Hepatocyte (in vitro differentiated cells): ENCODE measurements around the gene FREM3. TPM values are rescaled to one million over a fixed set of nuclear protein-coding genes. Genes with fewer than 3 reads are reported as not detected.

Experiments used
- DNase-seq: peaks from one replicate; pipeline ENCODE4 v3.0.0-alpha.2; 2016; ENCODE audit warnings: low spot score
- H2AFZ ChIP-seq: fragments of 200-600 bp; sonication (generic); 2 replicates; pipeline ENCODE4 v1.6.0; 2016; ENCODE audit warnings: antibody characterized with exemption, mild to moderate bottlenecking
- H3K27ac ChIP-seq: fragments of 200-600 bp; sonication (generic); 2 replicates; pipeline ENCODE4 v1.5.1; 2016; ENCODE audit warnings: mild to moderate bottlenecking
- H3K27me3 ChIP-seq: fragments of 200-600 bp; sonication (generic); 2 replicates; pipeline ENCODE4 v1.6.1; 2016
- H3K36me3 ChIP-seq: fragments of 200-600 bp; sonication (generic); replicated peaks from 2 replicates; pipeline ENCODE4 v1.5.1; 2016; ENCODE audit warnings: low read depth; ENCODE audit not compliant: insufficient read depth
- H3K4me1 ChIP-seq: fragments of 200-600 bp; sonication (generic); 2 replicates; pipeline ENCODE4 v1.5.1; 2016; ENCODE audit warnings: mild to moderate bottlenecking, moderate library complexity; ENCODE audit not compliant: insufficient read depth
- H3K4me2 ChIP-seq: fragments of 200-600 bp; sonication (generic); 2 replicates; pipeline ENCODE4 v1.6.0; 2016
- H3K4me3 ChIP-seq: fragments of 200-600 bp; sonication (generic); 2 replicates; pipeline ENCODE4 v1.5.1; 2016; ENCODE audit warnings: mild to moderate bottlenecking
- H3K79me2 ChIP-seq: fragments of 200-600 bp; sonication (generic); 2 replicates; pipeline ENCODE4 v1.6.0; 2017; ENCODE audit warnings: mild to moderate bottlenecking
- H3K9me2 ChIP-seq: fragments of 200-600 bp; sonication (generic); replicated peaks from 2 replicates; pipeline ENCODE4 v1.6.0; 2017; ENCODE audit warnings: mild to moderate bottlenecking; ENCODE audit not compliant: insufficient read depth
- H3K9me3 ChIP-seq: fragments of 200-600 bp; sonication (generic); 2 replicates; pipeline ENCODE4 v1.5.1; 2016; ENCODE audit warnings: low read depth, mild to moderate bottlenecking
- H4K20me1 ChIP-seq: fragments of 200-600 bp; sonication (generic); 2 replicates; pipeline ENCODE4 v1.6.0; 2016; ENCODE audit warnings: mild to moderate bottlenecking; ENCODE audit not compliant: insufficient read depth, poor library complexity, severe bottlenecking
- CTCF ChIP-seq: fragments of 200-600 bp; sonication (generic); IDR thresholded peaks from 2 replicates; pipeline ENCODE4 v1.5.1; 2016; ENCODE audit warnings: antibody characterized with exemption, mild to moderate bottlenecking; ENCODE audit not compliant: poor library complexity
- EZH2 ChIP-seq: fragments of 200-600 bp; sonication (generic); IDR thresholded peaks from 2 replicates; pipeline ENCODE4 v1.6.1; 2016; ENCODE audit warnings: antibody characterized with exemption, mild to moderate bottlenecking, borderline replicate concordance
- EZH2phosphoT487 ChIP-seq: fragments of 200-600 bp; sonication (generic); IDR thresholded peaks from one replicate; pipeline ENCODE4 v1.6.1; 2018; ENCODE audit warnings: antibody characterized with exemption, mild to moderate bottlenecking, low read depth, moderate library complexity; ENCODE audit not compliant: unreplicated experiment, severe bottlenecking
- WGBS: methylation state at CpG from one replicate; pipeline ENCODE4 v1.1.6; 2016; ENCODE audit warnings: low lambda C conversion rate; ENCODE audit errors: missing lambda C conversion rate; 5-methylcytosine and 5-hydroxymethylcytosine counted together
- polyA plus RNA-seq: library from polyadenylated mRNA; unstranded; fragments of >200 nt; fragmentation: Nextera tagmentation; extraction: Ambion mirVana; gene quantifications from 2 replicates; pipeline ENCODE4 v1.2.1, GENCODE V29; 2016
- total RNA-seq: library from RNA; depleted of rRNA; stranded (reverse); fragments of >200 nt; gene quantifications from 2 replicates; pipeline ENCODE4 v1.2.3, GENCODE V29; 2014

The FREM3 gene
- total and polyA plus RNA-seq, 2 experiments from 2014 or later, result 0.23 TPM; not detected in 1

- no peaks in the 10 kb centered on the region for H4K20me1 ChIP-seq
- no peak overlapping the region for H3K4me3 ChIP-seq
- H3K27ac ChIP-seq, result no peak overlapping the region
- WGBS, result 94% methylated on average over 2 of the region's 2 CpGs
- TF ChIP-seq CTCF (no peak), EZH2phosphoT487 (no peak), EZH2 (no peak)
- H3K27me3 ChIP-seq, result no peaks in the 10 kb centered on the region
- no peaks in the 10 kb centered on the region for H3K4me1 ChIP-seq
- H3K79me2 ChIP-seq, result no peaks in the 10 kb centered on the region
- H2AFZ ChIP-seq, result no peak overlapping the region
- no peaks in the 10 kb centered on the region for H3K9me3 ChIP-seq
- no peaks in the 10 kb centered on the region for H3K36me3 ChIP-seq
- no peaks in the 10 kb centered on the region for H3K9me2 ChIP-seq
- H3K4me2 ChIP-seq, result no peak overlapping the region
- DNase-seq, result no peak
Measured at GRCh38 chr4:143549928-143550327, 150.5 kb downstream of the FREM3 start.

- Histone ChIP-seq H3K27ac (no peak overlapping the region), H3K79me2 (peaks cover 2% of the 10 kb centered on the region), H3K9me3 (no peaks in the 10 kb centered on the region), H4K20me1 (no peaks in the 10 kb centered on the region), H3K9me2 (no peaks in the 10 kb centered on the region), H3K36me3 (no peaks in the 10 kb centered on the region), H2AFZ (no peak overlapping the region), H3K4me1 (no peaks in the 10 kb centered on the region), H3K4me3 (no peak overlapping the region), H3K4me2 (no peak overlapping the region), H3K27me3 (no peaks in the 10 kb centered on the region)
- DNase-seq, result no peak
- WGBS, result 100% methylated on average over 3 of the region's 3 CpGs
- no peak for TF ChIP-seq EZH2phosphoT487
Measured at GRCh38 chr4:143539670-143540023, 160.8 kb downstream of the FREM3 start.

- WGBS, result 90% methylated on average over 4 of the region's 4 CpGs
- peaks cover 4% of the 10 kb centered on the region for H3K79me2 ChIP-seq
- no peaks in the 10 kb centered on the region for H3K9me3 ChIP-seq
- TF ChIP-seq CTCF (no peak), EZH2 (no peak), EZH2phosphoT487 (no peak)
- H3K4me3 ChIP-seq, result no peak overlapping the region
- no peak for DNase-seq
- H3K4me1 ChIP-seq, result no peaks in the 10 kb centered on the region
- H3K4me2 ChIP-seq, result no peak overlapping the region
- H3K9me2 ChIP-seq, result no peaks in the 10 kb centered on the region
- no peak overlapping the region for H3K27ac ChIP-seq
- no peaks in the 10 kb centered on the region for H3K36me3 ChIP-seq
- H4K20me1 ChIP-seq, result no peaks in the 10 kb centered on the region
- no peaks in the 10 kb centered on the region for H3K27me3 ChIP-seq
- no peak overlapping the region for H2AFZ ChIP-seq
Measured at GRCh38 chr4:143538979-143539669, 161.4 kb downstream of the FREM3 start.

GRCh38 chr4:143531788-143532491, 168.5 kb downstream of the FREM3 start:
- Histone ChIP-seq H3K9me3 (no peaks in the 10 kb centered on the region), H3K79me2 (peaks cover 14% of the 10 kb centered on the region), H3K9me2 (no peaks in the 10 kb centered on the region), H2AFZ (no peak overlapping the region), H3K4me1 (no peaks in the 10 kb centered on the region), H4K20me1 (no peaks in the 10 kb centered on the region), H3K27ac (no peak overlapping the region), H3K4me2 (no peak overlapping the region), H3K36me3 (no peaks in the 10 kb centered on the region), H3K4me3 (no peak overlapping the region), H3K27me3 (no peaks in the 10 kb centered on the region)
- 94% methylated on average over 2 of the region's 2 CpGs for WGBS
- DNase-seq, result no peak
- no peak for TF ChIP-seq CTCF
- no peak for TF ChIP-seq EZH2phosphoT487
- no peak for TF ChIP-seq EZH2
